NCI-H69 (cell line): ENCODE measurements around the gene AVL9.
"Not testable (repeated sequence)": the region's sequence is repeated elsewhere in the genome, so short reads cannot be mapped to it uniquely, and the experiment has no call there.

Experiments
- DNase-seq: peaks from one replicate; lab custom pipeline; 2025; lab: John Stamatoyannopoulos, UW

Gene AVL9

GRCh38 chr7:32496052-32496813 is 944 bp downstream of the AVL9 start:
- peak; percentile 79 for DNase-seq

- DNase-seq, result not testable (repeated sequence)
These were observed 4.5 kb downstream of the AVL9 start for GRCh38 chr7:32499755-32500154.

- DNase-seq, result not testable (repeated sequence)
These were observed 4.9 kb downstream of the AVL9 start for GRCh38 chr7:32500216-32500615.

- DNase-seq, result no peak
These were observed 5.6 kb downstream of the AVL9 start for GRCh38 chr7:32500922-32501341.

- DNase-seq, result no peak
These were observed 6.2 kb downstream of the AVL9 start for GRCh38 chr7:32501522-32501921.

- DNase-seq, result no peak
These were observed 7.4 kb downstream of the AVL9 start for GRCh38 chr7:32502728-32503127.

- DNase-seq, result no peak
These were observed 11.2 kb downstream of the AVL9 start for GRCh38 chr7:32506266-32507054.

- no peak for DNase-seq
These were observed 12.1 kb downstream of the AVL9 start for GRCh38 chr7:32507414-32507813.

GRCh38 chr7:32511791-32512190 is 16.5 kb downstream of the AVL9 start:
- DNase-seq, result no peak

GRCh38 chr7:32513210-32513609 is 17.9 kb downstream of the AVL9 start:
- DNase-seq, result no peak

- no peak for DNase-seq
These were observed 20.7 kb downstream of the AVL9 start for GRCh38 chr7:32515890-32516550.

- DNase-seq, result no peak
These were observed 21.3 kb downstream of the AVL9 start for GRCh38 chr7:32516551-32517100.

GRCh38 chr7:32518534-32519140 is 23.3 kb downstream of the AVL9 start:
- DNase-seq, result peak; percentile 67

GRCh38 chr7:32519763-32520162 is 24.5 kb downstream of the AVL9 start:
- DNase-seq, result no peak

- no peak for DNase-seq
These were observed 27.6 kb downstream of the AVL9 start for GRCh38 chr7:32522746-32523530.

- no peak for DNase-seq
These were observed 29.3 kb downstream of the AVL9 start for GRCh38 chr7:32524631-32525030.

- no peak for DNase-seq
These were observed 30.6 kb downstream of the AVL9 start for GRCh38 chr7:32525839-32526238.

GRCh38 chr7:32531402-32531801 is 36.1 kb downstream of the AVL9 start:
- no peak for DNase-seq

- no peak for DNase-seq
These were observed 36.8 kb downstream of the AVL9 start for GRCh38 chr7:32532086-32532485.

GRCh38 chr7:32532716-32533115 is 37.4 kb downstream of the AVL9 start:
- no peak for DNase-seq
